ENCODE measurements around the gene HS3ST4.
"Not testable (repeated sequence)": the region's sequence is repeated elsewhere in the genome, so short reads cannot be mapped to it uniquely, and the experiment has no call there.

The HS3ST4 gene

GRCh38 chr16:26091511-26091910 lies 399.8 kb downstream of the HS3ST4 start:
- DNase-seq (ENCODE audit: low read depth, low spot score) = no peak

DNA sequence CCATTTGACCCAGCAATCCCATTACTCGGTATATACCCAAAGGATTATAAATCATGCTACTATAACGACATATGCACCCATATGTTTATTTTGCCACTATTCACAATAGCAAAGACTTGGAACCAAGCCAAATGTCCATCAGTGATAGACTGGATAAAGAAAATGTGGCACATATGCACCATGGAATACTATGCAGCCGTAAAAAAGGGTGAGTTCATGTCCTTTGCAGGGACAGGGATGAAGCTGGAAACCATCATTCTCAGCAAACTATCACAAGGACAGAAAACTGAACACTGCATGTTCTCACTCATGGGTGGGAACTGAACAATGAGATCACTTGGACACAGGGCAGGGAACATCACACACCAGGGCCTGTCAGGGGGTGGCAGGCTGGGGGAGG lies 406.4 kb downstream of the HS3ST4 start:
- not testable (repeated sequence) for DNase-seq (ENCODE audit: low read depth, low spot score)

DNA sequence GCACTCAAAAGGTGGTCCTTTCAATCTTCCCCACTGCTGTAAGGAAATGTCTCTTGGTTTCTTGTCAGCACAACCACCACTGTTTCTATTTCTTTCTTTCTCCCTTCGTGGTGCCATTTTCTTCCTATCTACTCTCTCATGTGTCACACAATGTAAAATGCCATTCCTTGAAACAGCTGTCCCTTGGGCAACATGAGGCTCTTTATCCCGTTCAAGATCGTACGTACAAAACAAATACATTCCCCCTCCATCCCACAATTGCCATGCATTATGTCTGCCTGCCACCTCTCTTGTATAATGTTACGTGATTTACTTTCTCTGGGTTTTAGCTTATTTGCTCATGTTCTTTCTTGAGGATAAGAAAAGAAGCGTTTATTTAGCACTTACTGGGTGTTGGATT lies 410.6 kb downstream of the HS3ST4 start:
- DNase-seq (ENCODE audit: low read depth, low spot score) = no peak

DNA sequence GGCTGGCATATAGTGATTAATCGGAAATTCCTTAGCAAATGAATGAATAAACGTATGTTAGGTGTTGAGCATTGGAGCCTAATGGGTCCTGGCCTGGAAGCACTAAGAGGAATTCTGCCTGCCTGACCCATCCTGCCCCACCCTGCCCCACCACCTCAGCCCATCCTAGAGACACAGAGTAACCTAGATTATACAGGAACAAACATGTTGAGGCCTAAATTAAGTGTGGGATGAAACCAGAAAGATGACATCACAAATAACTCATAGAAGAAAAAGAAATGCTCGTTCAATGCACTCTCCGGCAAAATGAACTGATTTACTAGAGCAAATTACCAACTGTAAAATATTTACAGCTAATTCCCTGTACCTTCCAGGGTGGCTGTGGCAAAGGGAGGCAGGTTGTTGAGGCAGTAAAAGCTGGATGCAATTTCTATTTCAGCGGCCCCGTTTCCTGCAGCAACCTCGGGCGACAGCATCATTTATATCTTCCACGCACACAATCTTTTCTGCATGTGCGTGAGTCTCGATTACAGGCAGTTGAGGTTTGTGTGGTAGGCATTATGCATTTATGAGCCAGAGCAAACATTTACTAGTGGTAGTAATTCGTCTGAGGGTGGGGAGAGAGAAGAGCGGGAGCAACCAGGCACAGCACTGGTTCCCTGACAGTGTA lies 417.2 kb downstream of the HS3ST4 start:
- DNase-seq (ENCODE audit: low read depth, low spot score) = no peak

- DNase-seq (ENCODE audit: low read depth, low spot score) = no peak
These were observed 420.1 kb downstream of the HS3ST4 start for GRCh38 chr16:26111900-26112299.

DNA sequence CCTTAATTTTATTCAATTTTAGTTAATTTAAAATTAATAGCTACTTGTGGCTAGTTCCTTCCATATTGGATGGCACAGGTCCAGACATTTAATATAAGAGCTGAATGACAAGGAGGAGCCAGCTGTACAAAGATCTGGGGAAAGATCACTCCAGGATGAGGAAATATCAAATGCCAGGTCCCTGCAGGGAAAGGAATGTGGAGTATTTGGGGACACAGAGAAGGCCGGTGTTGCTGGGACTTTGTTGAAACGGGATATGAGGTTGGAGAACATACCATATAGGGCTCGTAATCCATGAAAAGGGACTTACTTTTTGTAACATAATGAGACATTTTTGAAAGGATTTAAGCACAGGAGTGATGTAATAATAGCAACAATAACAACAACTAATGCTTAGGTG lies 426.8 kb downstream of the HS3ST4 start:
- DNase-seq (ENCODE audit: low read depth, low spot score) = no peak

DNA sequence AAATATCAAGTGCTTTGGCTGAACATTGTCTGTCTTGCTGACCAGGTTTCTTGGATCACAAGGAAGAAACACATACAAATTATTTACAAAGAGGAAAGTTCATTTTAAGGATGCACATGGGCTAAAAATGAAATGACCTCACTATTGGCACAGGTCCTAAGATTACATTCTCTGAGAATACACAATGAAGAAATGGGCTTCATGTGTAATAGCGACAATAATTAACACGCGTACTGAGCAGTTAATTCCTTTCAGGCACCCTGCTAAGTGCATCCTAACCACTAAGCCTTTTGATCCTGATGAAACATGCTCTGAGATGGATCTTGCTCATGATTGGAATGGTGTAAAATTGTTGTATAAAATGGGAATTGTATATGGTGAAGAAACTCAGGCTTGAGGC lies 429.0 kb downstream of the HS3ST4 start:
- no peak for DNase-seq (ENCODE audit: low read depth, low spot score)

GRCh38 chr16:26128296-26128695 lies 436.5 kb downstream of the HS3ST4 start:
- no peak for DNase-seq (ENCODE audit: low read depth, low spot score)

DNA sequence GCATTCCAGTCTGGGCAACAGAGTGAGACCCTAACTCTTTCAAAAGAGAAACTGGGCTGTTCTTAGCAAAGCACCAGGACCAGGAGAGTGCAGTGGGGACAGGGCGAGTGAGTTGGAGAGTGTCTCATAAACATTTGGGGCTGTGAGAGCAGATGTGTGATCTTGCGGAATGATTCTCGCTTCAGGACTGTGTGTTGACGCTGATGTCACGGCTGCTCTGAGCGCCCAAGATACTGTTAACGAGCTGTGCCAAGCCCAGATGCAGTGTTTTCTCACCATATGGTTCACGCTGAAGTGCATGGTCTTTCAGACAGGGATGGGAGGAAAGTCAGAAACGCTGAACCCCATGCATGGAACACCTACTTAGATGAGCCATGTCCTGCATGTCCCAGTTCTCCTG lies 438.2 kb downstream of the HS3ST4 start:
- no peak for DNase-seq (ENCODE audit: low read depth, low spot score)

- DNase-seq (ENCODE audit: low read depth, low spot score) = no peak
These were observed 441.8 kb downstream of the HS3ST4 start for GRCh38 chr16:26133416-26134093.

DNA sequence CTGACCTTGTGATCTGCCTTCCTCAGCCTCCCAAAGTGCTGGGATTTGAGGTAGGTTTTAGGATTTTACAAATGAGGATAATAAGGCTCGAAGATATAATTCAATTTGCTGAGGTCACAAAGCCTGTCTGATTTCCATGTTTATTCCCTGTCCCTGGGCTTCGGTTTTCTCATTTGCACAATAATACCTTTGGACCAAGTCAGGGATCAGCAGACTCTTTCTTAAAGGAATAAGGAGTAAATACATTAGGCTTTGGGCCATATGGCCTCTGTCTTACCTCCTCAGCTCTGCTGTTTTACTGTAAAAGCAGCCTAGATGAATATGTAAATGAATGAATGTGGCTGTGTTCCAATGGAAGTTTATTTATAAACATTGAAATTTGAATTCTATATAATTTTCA lies 442.8 kb downstream of the HS3ST4 start:
- no peak for DNase-seq (ENCODE audit: low read depth, low spot score)

GRCh38 chr16:26137956-26138355 lies 446.2 kb downstream of the HS3ST4 start:
- DNase-seq (ENCODE audit: low read depth, low spot score) = no peak

- no peak for DNase-seq (ENCODE audit: low read depth, low spot score)
These were observed 447.3 kb downstream of the HS3ST4 start for GRCh38 chr16:26139091-26139490.

- no peak for DNase-seq (ENCODE audit: low read depth, low spot score)
These were observed 448.1 kb downstream of the HS3ST4 start for GRCh38 chr16:26139884-26140283.

- no peak for DNase-seq (ENCODE audit: low read depth, low spot score)
These were observed 457.8 kb downstream of the HS3ST4 start for GRCh38 chr16:26149364-26150190.

DNA sequence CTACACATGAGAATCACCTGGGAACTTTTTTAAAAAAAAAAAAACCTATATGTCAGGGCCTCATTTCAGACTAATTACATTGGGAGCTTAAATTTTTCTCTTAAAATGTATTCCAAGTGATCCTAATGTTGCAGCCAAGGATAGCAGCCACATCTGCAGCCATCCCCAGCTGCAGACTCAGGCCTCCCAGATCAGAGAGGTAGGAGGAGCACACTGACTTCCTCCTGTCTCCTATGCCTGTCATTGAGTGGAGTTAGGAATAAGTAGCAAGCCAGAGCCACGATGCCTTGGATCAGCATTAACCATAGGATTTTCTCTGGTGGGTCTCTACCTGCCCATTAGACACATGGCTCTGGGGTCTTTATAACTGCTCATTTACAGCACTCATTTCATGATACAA lies 463.5 kb downstream of the HS3ST4 start:
- no peak for DNase-seq (ENCODE audit: low read depth, low spot score)

GRCh38 chr16:26157319-26157718 lies 465.6 kb downstream of the HS3ST4 start:
- DNase-seq (ENCODE audit: low read depth, low spot score) = no peak

GRCh38 chr16:26158142-26158759 lies 466.5 kb downstream of the HS3ST4 start:
- no peak for DNase-seq (ENCODE audit: low read depth, low spot score)

- DNase-seq (ENCODE audit: low read depth, low spot score) = no peak
These were observed 469.9 kb downstream of the HS3ST4 start for GRCh38 chr16:26161461-26162180.

DNA sequence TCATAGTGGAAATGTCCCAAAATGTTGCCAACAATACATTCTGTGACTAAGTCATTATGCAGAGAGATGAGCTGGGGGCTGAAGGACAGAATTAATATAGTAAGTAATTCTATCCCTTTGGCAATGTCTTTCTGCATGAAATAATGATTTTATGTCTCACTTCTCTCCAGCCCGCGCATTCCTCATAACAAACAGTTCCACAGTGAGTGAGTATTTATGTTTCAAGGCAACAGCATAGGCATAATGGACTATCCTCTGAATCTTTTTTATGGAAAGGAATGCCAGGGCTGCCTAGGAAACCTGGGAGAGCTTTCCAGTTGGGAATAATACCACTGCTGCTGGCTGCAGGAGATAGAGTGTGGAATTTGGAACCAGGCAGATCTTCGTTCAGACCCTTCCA lies 477.7 kb downstream of the HS3ST4 start:
- DNase-seq (ENCODE audit: low read depth, low spot score) = no peak

DNA sequence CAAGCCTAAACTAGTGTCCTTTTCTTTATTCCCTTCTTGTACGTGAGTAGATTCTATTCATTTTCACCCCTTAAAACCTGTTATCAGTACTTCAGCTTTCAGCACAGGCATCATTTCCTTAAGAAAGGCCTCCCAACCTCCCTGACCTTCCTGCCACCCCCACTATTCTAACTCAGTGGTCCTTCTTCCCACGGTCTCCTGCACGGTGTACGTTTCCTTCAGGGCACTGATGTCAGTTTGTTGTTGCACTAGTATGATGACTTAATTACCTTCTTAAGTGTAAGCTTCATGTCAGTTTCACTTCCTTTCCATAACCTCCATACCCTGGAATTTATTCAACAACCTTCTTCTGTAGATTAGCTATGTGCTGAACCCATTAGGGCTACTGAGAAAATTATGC lies 484.2 kb downstream of the HS3ST4 start:
- DNase-seq (ENCODE audit: low read depth, low spot score) = no peak

GRCh38 chr16:26177438-26177837 lies 485.7 kb downstream of the HS3ST4 start:
- DNase-seq (ENCODE audit: low read depth, low spot score) = no peak
